Liver (tissue), 9 donors: ENCODE results near the gene HDLBP. TPM values are rescaled to one million over a fixed set of nuclear protein-coding genes. Genes with fewer than 3 reads are reported as not detected.
"Not testable (repeated sequence)": the region's sequence is repeated elsewhere in the genome, so short reads cannot be mapped to it uniquely, and the experiment has no call there.

Experiments used
- DNase-seq: peaks from one replicate; pipeline ENCODE4 v3.0.0-alpha.2; 2017; ENCODE audit warnings: low spot score
- H3K27ac ChIP-seq, 2 donors: one replicate each; pipeline ENCODE4 v1.7.0; 2013; ENCODE audit warnings: inconsistent platforms in 2 of 2, low read length in 2 of 2, control low read depth in 1 of 2, low read depth in 1 of 2, mild to moderate bottlenecking in 1 of 2
- H3K27me3 ChIP-seq, 4 donors: one replicate each; pipeline versions ENCODE4 v1.6.1 to v1.7.0; 2013; ENCODE audit warnings: low read length in 3 of 4, inconsistent platforms in 1 of 4, mild to moderate bottlenecking in 1 of 4, moderate library complexity in 1 of 4; ENCODE audit not compliant: control insufficient read depth in 4 of 4, insufficient read depth in 4 of 4
- H3K36me3 ChIP-seq, 4 donors: one replicate each; pipeline versions ENCODE4 v1.6.1 to v1.7.0; 2013; ENCODE audit warnings: low read length in 3 of 4, mild to moderate bottlenecking in 3 of 4, low read depth in 1 of 4, moderate library complexity in 1 of 4; ENCODE audit not compliant: control insufficient read depth in 4 of 4, insufficient read depth in 3 of 4
- H3K4me1 ChIP-seq, 4 donors: one replicate each; pipeline versions ENCODE4 v1.6.1 to v1.7.0; 2013; ENCODE audit warnings: low read length in 3 of 4, mild to moderate bottlenecking in 3 of 4, moderate library complexity in 1 of 4; ENCODE audit not compliant: control insufficient read depth in 4 of 4, insufficient read depth in 4 of 4
- H3K4me3 ChIP-seq, 3 donors: one replicate each; pipeline versions ENCODE4 v1.6.1 to v1.7.0; 2013; ENCODE audit warnings: low read length in 3 of 3, control low read depth in 1 of 3, low read depth in 1 of 3, mild to moderate bottlenecking in 1 of 3
- H3K9ac ChIP-seq, 2 donors: one replicate each; pipeline ENCODE4 v1.7.0; 2013; ENCODE audit warnings: low read length in 2 of 2, mild to moderate bottlenecking in 2 of 2, moderate library complexity in 2 of 2, control low read depth in 1 of 2, low read depth in 1 of 2
- H3K9me3 ChIP-seq, 4 donors: one replicate each; pipeline versions ENCODE4 v1.6.1 to v1.7.0; 2013; ENCODE audit warnings: low read length in 3 of 4; ENCODE audit not compliant: control insufficient read depth in 4 of 4
- ATF3 ChIP-seq: IDR thresholded peaks from 2 replicates; pipeline ENCODE4 v1.6.1; 2016; ENCODE audit warnings: antibody characterized with exemption
- EGR1 ChIP-seq, 2 donors: IDR thresholded peaks; 2 replicates each; pipeline ENCODE4 v1.6.1; 2016 to 2018; ENCODE audit warnings: antibody characterized with exemption in 2 of 2, low read depth in 2 of 2
- FOXA1 ChIP-seq: IDR thresholded peaks from 2 replicates; pipeline ENCODE4 v1.6.1; 2016; ENCODE audit warnings: antibody characterized with exemption
- FOXA2 ChIP-seq: IDR thresholded peaks from 2 replicates; pipeline ENCODE4 v1.6.1; 2016; ENCODE audit warnings: antibody characterized with exemption
- HNF4A ChIP-seq, 2 donors: conservative IDR thresholded peaks; 2 replicates each; pipeline ENCODE4 v1.6.1; 2016; ENCODE audit warnings: antibody characterized with exemption in 2 of 2, mild to moderate bottlenecking in 2 of 2
- HNF4G ChIP-seq: IDR thresholded peaks from 2 replicates; pipeline ENCODE4 v1.6.1; 2016; ENCODE audit warnings: antibody characterized with exemption
- MAX ChIP-seq: IDR thresholded peaks from 2 replicates; pipeline ENCODE4 v1.6.1; 2016; ENCODE audit warnings: antibody characterized with exemption
- NR2F2 ChIP-seq: IDR thresholded peaks from 2 replicates; pipeline ENCODE4 v1.6.1; 2016; ENCODE audit warnings: antibody characterized with exemption
- RAD21 ChIP-seq, 2 donors: IDR thresholded peaks; 2 replicates each; pipeline ENCODE4 v1.6.1; 2016; ENCODE audit warnings: antibody characterized with exemption in 2 of 2, mild to moderate bottlenecking in 2 of 2
- RXRA ChIP-seq, 2 donors: IDR thresholded peaks; 2 replicates each; pipeline ENCODE4 v1.6.1; 2017 to 2018; ENCODE audit warnings: antibody characterized with exemption in 2 of 2, mild to moderate bottlenecking in 1 of 2
- SP1 ChIP-seq: IDR thresholded peaks from 2 replicates; pipeline ENCODE4 v1.6.1; 2018; ENCODE audit warnings: antibody characterized with exemption, mild to moderate bottlenecking
- TAF1 ChIP-seq: conservative IDR thresholded peaks from 2 replicates; pipeline ENCODE4 v1.6.1; 2016; ENCODE audit warnings: antibody characterized with exemption, mild to moderate bottlenecking
- YY1 ChIP-seq: IDR thresholded peaks from 2 replicates; pipeline ENCODE4 v1.6.1; 2016; ENCODE audit warnings: antibody characterized with exemption, mild to moderate bottlenecking
- WGBS: extraction: QIAGEN DNeasy Blood & Tissue Kit; methylation state at CpG from one replicate; pipeline ENCODE4 v1.1.7; 2013; 5-methylcytosine and 5-hydroxymethylcytosine counted together
- polyA plus RNA-seq, 2 donors: library from polyadenylated mRNA; stranded (reverse) in 1 of 2; unstranded in 1 of 2; fragments of 200-250 nt in 1 of 2; fragments of >200 nt in 1 of 2; fragmentation: Nextera tagmentation in 1 of 2; extraction: Ambion mirVana in 1 of 2; gene quantifications; one replicate each; pipeline versions ENCODE4 v1.2.1 to v1.2.3, GENCODE V29; 2013 to 2015
- total RNA-seq, 2 donors: library from RNA; depleted of rRNA; stranded (reverse); fragments of >200 nt; gene quantifications; one replicate each; pipeline ENCODE4 v1.2.3, GENCODE V29; 2014
- TF ChIP-seq, protein P1 (sequence below): fragments of 150-350 bp; IDR thresholded peaks from 2 replicates; pipeline ENCODE4 v1.5.1; 2017; ENCODE audit warnings: improper control_type of control experiment, low read depth, low read length; ENCODE audit not compliant: missing input control
- TF ChIP-seq, protein P2 (sequence below): IDR thresholded peaks from 2 replicates; pipeline ENCODE4 v1.6.1; 2016; ENCODE audit warnings: antibody characterized with exemption, mild to moderate bottlenecking
- TF ChIP-seq, protein P3 (sequence below): IDR thresholded peaks from 2 replicates; pipeline ENCODE4 v1.6.1; 2016; ENCODE audit warnings: antibody characterized with exemption
- donor health status: healthy.
- donor health status: healthy.
- donor health status: healthy.
- donor health status: healthy.
- donor health status: healthy.

Gene HDLBP
- total and polyA plus RNA-seq, 4 donors, result 219 to 580 (median 258) TPM

- 92% methylated on average over 7 of the region's 7 CpGs for WGBS
- no peak for TF ChIP-seq FOXA2
- peaks cover 0 to 8% (median 6%) of the 10 kb centered on the region in 4 donors for H3K4me1 ChIP-seq
- H3K27ac ChIP-seq, result no peak overlapping the region
- no peaks in the 10 kb centered on the region for H3K9me3 ChIP-seq
- peaks cover 0 to 7% (median 0%) of the 10 kb centered on the region in 4 donors for H3K36me3 ChIP-seq
- H3K27me3 ChIP-seq, result no peaks in the 10 kb centered on the region
- H3K4me3 ChIP-seq, result no peak overlapping the region
- H3K9ac ChIP-seq, result no peak overlapping the region
- no peak for DNase-seq
These were observed 20.0 kb downstream of the HDLBP start for GRCh38 chr2:241295326-241296095.

DNA sequence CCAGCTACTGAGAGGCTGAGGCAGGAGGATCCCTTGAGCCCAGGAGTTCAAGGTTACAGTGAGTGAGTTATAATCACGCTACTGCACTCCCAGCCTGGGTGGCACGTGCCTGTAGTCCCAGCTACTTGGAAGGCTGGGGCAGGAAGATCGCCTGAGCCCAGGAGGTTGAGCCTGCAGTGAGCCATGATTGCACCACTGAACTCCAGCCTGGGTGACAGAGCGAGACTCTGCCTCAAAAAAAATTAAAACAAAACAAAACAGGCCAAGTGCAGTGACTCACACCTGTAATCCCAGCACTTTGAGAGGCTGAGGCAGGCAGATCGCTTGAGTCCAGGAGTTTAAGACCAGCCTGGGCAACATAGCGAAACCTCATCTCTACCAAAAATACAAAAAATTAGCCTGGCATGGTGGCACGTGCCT is 22.1 kb downstream of the HDLBP start:
- H3K9ac ChIP-seq, H3K4me3 ChIP-seq, H3K36me3 ChIP-seq, H3K27ac ChIP-seq, H3K27me3 ChIP-seq, H3K4me1 ChIP-seq, H3K9me3 ChIP-seq, DNase-seq: not testable (repeated sequence)
- 85% methylated on average over 7 of the region's 7 CpGs for WGBS

GRCh38 chr2:241291977-241292376 is 23.5 kb downstream of the HDLBP start:
- H3K4me3 ChIP-seq, result no peak overlapping the region
- no peaks in the 10 kb centered on the region for H3K27me3 ChIP-seq
- H3K4me1 ChIP-seq, result no peaks in the 10 kb centered on the region
- no peak overlapping the region for H3K27ac ChIP-seq
- H3K36me3 ChIP-seq, result peaks cover 0 to 4% (median 0%) of the 10 kb centered on the region in 4 donors
- no peak for DNase-seq
- H3K9ac ChIP-seq, result no peak overlapping the region
- TF ChIP-seq HNF4G (no peak), FOXA2 (no peak), ATF3 (no peak), RAD21 (IDR thresholded peaks at IDR 0.05) (no peak), SP1 (no peak), HNF4A (conservative IDR thresholded peaks at IDR 0.05) (no peak), RXRA (IDR thresholded peaks at IDR 0.05) (no peak), YY1 (no peak), MAX (no peak), EGR1 (IDR thresholded peaks at IDR 0.05; ENCODE audit: low read depth in 2 of 2) (no peak), NR2F2 (no peak), FOXA1 (no peak), TAF1 (no peak)
- TF ChIP-seq, protein P1, sequence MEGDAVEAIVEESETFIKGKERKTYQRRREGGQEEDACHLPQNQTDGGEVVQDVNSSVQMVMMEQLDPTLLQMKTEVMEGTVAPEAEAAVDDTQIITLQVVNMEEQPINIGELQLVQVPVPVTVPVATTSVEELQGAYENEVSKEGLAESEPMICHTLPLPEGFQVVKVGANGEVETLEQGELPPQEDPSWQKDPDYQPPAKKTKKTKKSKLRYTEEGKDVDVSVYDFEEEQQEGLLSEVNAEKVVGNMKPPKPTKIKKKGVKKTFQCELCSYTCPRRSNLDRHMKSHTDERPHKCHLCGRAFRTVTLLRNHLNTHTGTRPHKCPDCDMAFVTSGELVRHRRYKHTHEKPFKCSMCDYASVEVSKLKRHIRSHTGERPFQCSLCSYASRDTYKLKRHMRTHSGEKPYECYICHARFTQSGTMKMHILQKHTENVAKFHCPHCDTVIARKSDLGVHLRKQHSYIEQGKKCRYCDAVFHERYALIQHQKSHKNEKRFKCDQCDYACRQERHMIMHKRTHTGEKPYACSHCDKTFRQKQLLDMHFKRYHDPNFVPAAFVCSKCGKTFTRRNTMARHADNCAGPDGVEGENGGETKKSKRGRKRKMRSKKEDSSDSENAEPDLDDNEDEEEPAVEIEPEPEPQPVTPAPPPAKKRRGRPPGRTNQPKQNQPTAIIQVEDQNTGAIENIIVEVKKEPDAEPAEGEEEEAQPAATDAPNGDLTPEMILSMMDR, result no peak
- TF ChIP-seq, protein P2, sequence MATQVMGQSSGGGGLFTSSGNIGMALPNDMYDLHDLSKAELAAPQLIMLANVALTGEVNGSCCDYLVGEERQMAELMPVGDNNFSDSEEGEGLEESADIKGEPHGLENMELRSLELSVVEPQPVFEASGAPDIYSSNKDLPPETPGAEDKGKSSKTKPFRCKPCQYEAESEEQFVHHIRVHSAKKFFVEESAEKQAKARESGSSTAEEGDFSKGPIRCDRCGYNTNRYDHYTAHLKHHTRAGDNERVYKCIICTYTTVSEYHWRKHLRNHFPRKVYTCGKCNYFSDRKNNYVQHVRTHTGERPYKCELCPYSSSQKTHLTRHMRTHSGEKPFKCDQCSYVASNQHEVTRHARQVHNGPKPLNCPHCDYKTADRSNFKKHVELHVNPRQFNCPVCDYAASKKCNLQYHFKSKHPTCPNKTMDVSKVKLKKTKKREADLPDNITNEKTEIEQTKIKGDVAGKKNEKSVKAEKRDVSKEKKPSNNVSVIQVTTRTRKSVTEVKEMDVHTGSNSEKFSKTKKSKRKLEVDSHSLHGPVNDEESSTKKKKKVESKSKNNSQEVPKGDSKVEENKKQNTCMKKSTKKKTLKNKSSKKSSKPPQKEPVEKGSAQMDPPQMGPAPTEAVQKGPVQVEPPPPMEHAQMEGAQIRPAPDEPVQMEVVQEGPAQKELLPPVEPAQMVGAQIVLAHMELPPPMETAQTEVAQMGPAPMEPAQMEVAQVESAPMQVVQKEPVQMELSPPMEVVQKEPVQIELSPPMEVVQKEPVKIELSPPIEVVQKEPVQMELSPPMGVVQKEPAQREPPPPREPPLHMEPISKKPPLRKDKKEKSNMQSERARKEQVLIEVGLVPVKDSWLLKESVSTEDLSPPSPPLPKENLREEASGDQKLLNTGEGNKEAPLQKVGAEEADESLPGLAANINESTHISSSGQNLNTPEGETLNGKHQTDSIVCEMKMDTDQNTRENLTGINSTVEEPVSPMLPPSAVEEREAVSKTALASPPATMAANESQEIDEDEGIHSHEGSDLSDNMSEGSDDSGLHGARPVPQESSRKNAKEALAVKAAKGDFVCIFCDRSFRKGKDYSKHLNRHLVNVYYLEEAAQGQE, result no peak
- TF ChIP-seq, protein P3, sequence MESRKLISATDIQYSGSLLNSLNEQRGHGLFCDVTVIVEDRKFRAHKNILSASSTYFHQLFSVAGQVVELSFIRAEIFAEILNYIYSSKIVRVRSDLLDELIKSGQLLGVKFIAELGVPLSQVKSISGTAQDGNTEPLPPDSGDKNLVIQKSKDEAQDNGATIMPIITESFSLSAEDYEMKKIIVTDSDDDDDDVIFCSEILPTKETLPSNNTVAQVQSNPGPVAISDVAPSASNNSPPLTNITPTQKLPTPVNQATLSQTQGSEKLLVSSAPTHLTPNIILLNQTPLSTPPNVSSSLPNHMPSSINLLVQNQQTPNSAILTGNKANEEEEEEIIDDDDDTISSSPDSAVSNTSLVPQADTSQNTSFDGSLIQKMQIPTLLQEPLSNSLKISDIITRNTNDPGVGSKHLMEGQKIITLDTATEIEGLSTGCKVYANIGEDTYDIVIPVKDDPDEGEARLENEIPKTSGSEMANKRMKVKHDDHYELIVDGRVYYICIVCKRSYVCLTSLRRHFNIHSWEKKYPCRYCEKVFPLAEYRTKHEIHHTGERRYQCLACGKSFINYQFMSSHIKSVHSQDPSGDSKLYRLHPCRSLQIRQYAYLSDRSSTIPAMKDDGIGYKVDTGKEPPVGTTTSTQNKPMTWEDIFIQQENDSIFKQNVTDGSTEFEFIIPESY, result no peak
- H3K9me3 ChIP-seq, result no peaks in the 10 kb centered on the region
- 84% methylated on average over 6 of the region's 6 CpGs for WGBS
